Activated CD8-positive, alpha-beta memory T cell treated with anti-CD3 and anti-CD28 coated beads, Interleukin-2, amount 50 U/mL, for 24 hours (primary cell): ENCODE data around the gene DEDD2.

ENCODE experiments used
- DNase-seq: peaks from one replicate; pipeline ENCODE4 v3.0.0-alpha.2; 2020; ENCODE audit errors: extremely low read depth

Gene DEDD2

GRCh38 chr19:42248270-42249148, 31.0 kb upstream of the DEDD2 start:
- no peak for DNase-seq

DNA sequence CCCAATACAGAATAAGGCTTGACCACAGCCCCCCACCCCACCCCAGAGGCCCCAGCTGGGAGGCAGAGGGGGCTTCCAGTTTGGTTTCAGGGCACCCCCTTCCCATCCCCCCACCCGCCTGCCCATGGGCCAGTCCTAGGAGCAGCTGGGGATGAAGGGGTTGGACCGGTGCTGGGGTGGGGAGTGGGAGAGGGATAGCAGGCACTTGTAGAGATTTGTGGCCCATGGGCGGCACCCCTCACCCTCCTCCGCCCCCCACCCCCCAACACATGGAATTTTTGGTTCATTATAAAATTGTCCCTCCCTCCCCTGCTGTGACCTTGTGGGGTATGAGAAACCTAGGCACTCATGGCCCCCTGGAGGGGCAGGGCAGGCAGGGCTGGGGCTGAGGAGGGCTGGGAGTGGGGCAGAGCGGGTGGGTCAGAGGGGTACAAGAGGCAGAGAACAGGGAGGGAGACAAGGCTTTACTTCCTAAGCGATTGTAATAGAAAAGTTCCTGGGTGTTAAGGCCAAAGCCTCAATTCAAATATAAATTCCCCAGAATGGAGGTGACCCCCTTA, 30.2 kb upstream of the DEDD2 start:
- DNase-seq, result no peak

DNA sequence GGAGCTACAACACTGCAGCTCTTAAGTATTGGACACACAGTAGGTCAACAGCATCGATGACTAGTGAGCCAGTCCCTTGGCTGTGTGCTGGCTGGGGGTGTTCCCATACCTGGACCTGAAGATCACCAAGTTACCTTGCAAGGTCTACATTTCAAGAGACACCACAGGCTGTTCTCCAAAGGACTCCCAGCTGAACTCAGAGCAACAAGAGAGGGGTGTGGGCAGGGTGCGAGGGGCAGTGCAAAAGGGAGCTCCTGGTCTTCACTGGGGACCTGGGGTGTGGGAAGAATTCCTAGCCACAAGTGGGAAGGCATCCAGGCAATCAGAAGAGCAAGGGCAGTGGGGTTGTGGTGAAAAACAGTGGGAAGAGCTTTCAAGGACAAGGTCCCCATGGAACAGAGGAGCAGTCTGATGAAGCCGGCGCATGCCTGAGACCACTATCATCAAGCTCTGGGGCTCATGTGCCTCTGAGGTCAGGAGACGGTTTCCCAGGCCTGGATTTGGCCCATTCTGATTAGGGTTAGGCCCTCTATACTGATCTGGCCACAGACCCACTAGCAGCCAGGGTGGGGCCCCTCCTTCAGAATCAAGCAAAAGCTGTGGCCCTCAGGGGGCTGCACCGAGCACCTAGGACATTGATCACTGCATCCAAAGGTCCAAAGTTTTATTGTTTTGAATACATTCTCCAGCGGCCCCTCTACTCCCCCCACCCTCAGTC, 29.6 kb upstream of the DEDD2 start:
- DNase-seq, result no peak

GRCh38 chr19:42246143-42246921, 28.9 kb upstream of the DEDD2 start:
- DNase-seq, result no peak

DNA sequence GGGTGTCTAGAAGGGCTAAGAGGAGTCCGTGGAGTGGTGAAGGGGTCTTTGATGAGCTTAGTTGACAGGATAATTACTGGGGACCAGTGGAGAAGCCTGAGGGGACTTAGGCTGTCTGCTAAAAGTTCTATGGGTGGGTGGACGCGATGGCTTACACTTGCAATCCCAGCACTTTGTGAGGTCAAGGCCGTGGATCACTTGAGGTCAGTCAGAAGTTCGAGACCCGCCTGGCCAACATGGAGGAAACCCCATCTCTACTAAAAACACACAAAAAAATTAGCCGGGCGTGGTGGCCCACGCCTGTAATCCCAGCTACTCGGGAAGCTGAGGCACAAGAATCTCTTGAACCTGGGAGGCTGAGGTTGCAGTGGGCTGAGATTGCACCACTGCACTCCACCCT, 27.8 kb upstream of the DEDD2 start:
- DNase-seq, result no peak

DNA sequence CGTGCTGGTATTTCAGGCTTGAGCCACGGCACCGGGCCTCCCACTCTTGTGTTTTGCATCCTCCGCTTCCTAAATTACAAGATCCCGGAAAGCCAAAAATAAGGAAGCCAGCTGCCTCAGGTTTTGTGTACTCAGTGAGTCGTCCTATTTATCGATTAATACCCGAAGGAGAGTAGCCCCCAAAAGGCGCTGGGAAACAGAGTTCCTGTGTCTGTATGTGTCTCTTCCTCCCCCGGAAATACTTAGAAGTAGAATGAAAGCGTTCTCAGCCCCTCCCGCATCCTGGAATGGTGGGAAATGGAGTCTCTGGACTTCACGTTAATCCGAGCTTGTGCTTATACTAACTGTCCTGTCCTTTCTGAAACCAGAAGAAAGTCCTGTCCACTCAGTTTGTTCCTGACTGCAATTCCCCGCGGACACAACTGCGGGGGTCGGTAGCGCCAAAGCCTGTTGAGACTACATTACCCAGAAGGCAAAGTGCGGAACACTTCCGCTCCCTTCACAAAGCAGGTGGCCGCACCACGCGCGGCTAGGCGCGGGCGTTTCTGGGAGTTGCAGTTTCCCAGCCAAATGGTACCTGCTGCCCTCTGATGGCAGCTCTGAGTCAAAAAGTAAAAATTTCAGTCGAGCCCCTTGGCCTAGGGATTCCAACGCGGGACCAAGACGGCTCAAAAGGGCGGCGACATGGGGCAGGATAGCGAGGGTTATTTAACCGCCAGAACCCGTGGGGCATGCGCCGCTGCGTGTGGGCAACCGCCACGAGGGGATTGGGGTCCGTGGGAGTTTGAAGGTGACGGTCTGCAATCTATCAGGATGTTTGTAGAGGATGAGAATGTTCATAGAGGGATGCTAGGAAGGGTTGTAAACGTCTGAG, 27.1 kb upstream of the DEDD2 start:
- peak; percentile 81 for DNase-seq

- peak; percentile 95 for DNase-seq
These were observed 25.3 kb upstream of the DEDD2 start, which contains the start of gene GSK3A for GRCh38 chr19:42242512-42243409. Gene GSK3A, minus strand, starts transcription at chr19:42242602. Its CDS starts 137 bp downstream, at chr19:42242465.

GRCh38 chr19:42242069-42242511, 24.6 kb upstream of the DEDD2 start:
- DNase-seq, result no peak

- DNase-seq, result no peak
These were observed 23.8 kb upstream of the DEDD2 start for GRCh38 chr19:42241279-42241678.

- no peak for DNase-seq
These were observed 22.2 kb upstream of the DEDD2 start for GRCh38 chr19:42239544-42240220.

DNA sequence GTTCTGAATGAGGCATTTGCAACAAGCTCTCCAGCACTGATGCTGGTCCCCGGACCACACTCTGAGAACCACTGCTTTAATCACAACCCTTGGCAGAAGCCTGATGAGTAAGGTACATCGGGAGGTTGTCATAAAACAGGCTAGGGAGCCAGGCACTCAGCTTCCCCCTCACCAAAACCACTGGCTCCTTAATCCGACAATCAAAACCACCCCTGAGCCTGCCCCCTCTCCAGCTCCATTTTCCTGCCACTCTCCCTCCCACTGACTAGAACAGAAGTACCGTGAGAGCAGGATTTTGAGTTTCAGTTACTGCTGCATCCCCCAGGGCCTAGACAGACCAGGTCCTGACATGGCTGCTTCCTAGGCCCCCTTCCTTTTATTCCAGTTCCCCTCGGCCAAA, 17.7 kb upstream of the DEDD2 start:
- DNase-seq, result no peak

- no peak for DNase-seq
These were observed 16.9 kb upstream of the DEDD2 start for GRCh38 chr19:42234364-42234763.

DNA sequence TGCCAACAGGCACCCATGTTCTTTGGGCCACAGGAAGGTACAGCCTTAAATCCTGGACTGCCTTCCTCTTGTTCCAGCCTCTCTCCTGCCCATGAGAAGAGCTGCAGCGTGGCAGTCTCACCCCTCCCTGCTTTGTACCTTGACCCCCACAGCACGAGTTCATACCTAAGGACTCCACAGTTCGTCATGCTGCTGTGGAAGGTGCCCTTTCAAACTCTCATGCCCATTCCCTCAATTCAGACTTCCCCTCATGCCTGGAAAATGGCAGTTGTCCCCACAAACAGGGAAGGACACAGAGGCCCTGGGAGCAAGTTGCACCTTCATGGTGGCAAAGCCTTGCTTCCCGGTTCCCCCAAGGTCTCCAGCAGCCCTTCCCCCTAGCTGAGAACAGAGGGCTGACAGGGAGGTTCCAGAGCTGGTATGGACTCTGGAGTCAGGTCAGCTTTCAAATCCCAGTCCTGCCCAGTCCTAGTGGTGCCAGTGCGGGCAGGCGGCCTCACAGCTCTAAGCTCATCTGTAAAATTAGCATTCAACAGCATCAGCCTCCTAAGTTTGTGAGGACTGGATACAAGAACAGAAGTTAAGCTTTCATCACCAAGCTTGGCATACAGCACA, 16.3 kb upstream of the DEDD2 start:
- no peak for DNase-seq

- no peak for DNase-seq
These were observed 15.6 kb upstream of the DEDD2 start for GRCh38 chr19:42233106-42233505.

DNA sequence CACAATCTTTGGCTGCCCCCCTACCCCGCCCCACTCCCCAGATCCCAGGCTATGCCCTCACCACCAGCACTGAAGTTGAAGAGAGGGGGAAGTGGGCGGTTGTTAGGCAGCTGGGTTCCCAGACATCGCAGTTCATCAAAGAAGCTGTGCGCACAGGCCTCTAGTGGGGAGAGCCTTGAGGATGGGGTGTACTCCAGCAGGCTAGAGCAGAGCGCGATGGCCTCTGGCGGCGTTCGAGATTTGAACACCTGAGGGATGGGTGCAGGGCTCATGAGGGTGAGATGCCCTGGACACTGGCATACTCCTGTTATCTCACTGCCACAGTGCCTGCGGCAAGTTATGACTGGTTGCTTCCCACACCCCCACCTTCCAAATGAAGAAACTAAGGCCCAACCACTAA, 15.0 kb upstream of the DEDD2 start:
- DNase-seq, result no peak

DNA sequence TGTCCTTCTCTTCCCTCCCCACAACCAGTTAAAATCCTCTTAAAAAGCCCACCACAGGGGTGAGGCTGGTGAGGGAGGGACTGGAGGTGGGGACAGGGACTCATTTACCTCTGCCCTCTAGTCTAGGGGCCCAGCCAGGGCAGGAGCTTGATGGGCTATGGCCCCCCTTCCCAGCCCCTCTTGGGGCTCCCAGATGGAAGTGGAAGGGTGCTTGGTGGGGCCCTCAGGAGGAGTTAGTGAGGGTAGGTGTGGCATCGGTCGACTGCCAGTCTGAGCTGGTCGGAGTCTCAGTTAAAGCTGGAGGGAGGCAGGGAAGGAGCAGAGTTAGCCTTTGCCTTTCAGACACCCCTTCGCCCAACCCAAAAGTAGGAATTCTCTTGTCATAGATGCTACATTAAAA, 13.1 kb upstream of the DEDD2 start:
- DNase-seq, result no peak

GRCh38 chr19:42229855-42230351, 12.4 kb upstream of the DEDD2 start:
- DNase-seq, result no peak

GRCh38 chr19:42229301-42229854, 11.9 kb upstream of the DEDD2 start:
- no peak for DNase-seq
